GM21515 (cell line): ENCODE measurements around the gene FAM25C.
"Not testable (repeated sequence)": the region's sequence is repeated elsewhere in the genome, so short reads cannot be mapped to it uniquely, and the experiment has no call there.

Source experiments
- ATAC-seq: cut with Tn5 transposase; IDR thresholded peaks from one replicate; pipeline ENCODE4 v1.9.1; 2021; ENCODE audit not compliant: unreplicated experiment

FAM25C gene

GRCh38 chr10:47959677-47960076 lies 39.9 kb downstream of the FAM25C start:
- ATAC-seq = not testable (repeated sequence)

- ATAC-seq = not testable (repeated sequence)
These were observed 42.4 kb downstream of the FAM25C start for GRCh38 chr10:47957158-47957557.

GRCh38 chr10:47947424-47947823 lies 52.2 kb downstream of the FAM25C start:
- ATAC-seq = not testable (repeated sequence)
